Measurements from ENCODE around the gene GAP43. TPM values are rescaled to one million over a fixed set of nuclear protein-coding genes. Genes with fewer than 3 reads are reported as not detected.

The GAP43 gene
- total and polyA plus RNA-seq, 10 donors = 0.14 to 0.38 (median 0.20) TPM; not detected in 7

GRCh38 chr3:115680803-115681345 lies 57.6 kb downstream of the GAP43 start:
- no peak overlapping the region for H3K4me3 ChIP-seq
- no peaks in the 10 kb centered on the region for H3K36me3 ChIP-seq
- no peaks in the 10 kb centered on the region for H3K9me3 ChIP-seq
- H3K27ac ChIP-seq = no peak overlapping the region
- TF ChIP-seq, protein P1, sequence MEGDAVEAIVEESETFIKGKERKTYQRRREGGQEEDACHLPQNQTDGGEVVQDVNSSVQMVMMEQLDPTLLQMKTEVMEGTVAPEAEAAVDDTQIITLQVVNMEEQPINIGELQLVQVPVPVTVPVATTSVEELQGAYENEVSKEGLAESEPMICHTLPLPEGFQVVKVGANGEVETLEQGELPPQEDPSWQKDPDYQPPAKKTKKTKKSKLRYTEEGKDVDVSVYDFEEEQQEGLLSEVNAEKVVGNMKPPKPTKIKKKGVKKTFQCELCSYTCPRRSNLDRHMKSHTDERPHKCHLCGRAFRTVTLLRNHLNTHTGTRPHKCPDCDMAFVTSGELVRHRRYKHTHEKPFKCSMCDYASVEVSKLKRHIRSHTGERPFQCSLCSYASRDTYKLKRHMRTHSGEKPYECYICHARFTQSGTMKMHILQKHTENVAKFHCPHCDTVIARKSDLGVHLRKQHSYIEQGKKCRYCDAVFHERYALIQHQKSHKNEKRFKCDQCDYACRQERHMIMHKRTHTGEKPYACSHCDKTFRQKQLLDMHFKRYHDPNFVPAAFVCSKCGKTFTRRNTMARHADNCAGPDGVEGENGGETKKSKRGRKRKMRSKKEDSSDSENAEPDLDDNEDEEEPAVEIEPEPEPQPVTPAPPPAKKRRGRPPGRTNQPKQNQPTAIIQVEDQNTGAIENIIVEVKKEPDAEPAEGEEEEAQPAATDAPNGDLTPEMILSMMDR (IDR thresholded peaks at IDR 0.05 in 8 of 11, conservative IDR thresholded peaks at IDR 0.05 in 3 of 11) = no peak
- intact Hi-C loops (cut with DNase I; ENCODE audit: low total_unique reads) = no loop called here
- peaks cover 0 to 28% (median 0%) of the 10 kb centered on the region in 7 donors for H3K27me3 ChIP-seq (replicated peaks in 1 of 7)
- H3K4me1 ChIP-seq = no peaks in the 10 kb centered on the region
- DNase-seq = no peak
- WGBS, 5 donors = 5 to 14% (median 9%) methylated on average over 2 of the region's 2 CpGs

GRCh38 chr3:115681736-115682135 lies 58.4 kb downstream of the GAP43 start:
- intact Hi-C loops (cut with DNase I; ENCODE audit: low total_unique reads) = no loop called here
- no peak for DNase-seq
- no peaks in the 10 kb centered on the region for H3K9me3 ChIP-seq
- no peak overlapping the region for H3K4me3 ChIP-seq
- H3K36me3 ChIP-seq = no peaks in the 10 kb centered on the region
- H3K27ac ChIP-seq = no peak overlapping the region
- H3K27me3 ChIP-seq (replicated peaks in 1 of 7) = peaks cover 0 to 22% (median 0%) of the 10 kb centered on the region in 7 donors
- no peaks in the 10 kb centered on the region for H3K4me1 ChIP-seq
- TF ChIP-seq POLR2AphosphoS5 (IDR thresholded peaks at IDR 0.05) (no peak), POLR2A (IDR thresholded peaks at IDR 0.05) (no peak)
- TF ChIP-seq, protein P1 (IDR thresholded peaks at IDR 0.05 in 8 of 11, conservative IDR thresholded peaks at IDR 0.05 in 3 of 11) = no peak

DNA sequence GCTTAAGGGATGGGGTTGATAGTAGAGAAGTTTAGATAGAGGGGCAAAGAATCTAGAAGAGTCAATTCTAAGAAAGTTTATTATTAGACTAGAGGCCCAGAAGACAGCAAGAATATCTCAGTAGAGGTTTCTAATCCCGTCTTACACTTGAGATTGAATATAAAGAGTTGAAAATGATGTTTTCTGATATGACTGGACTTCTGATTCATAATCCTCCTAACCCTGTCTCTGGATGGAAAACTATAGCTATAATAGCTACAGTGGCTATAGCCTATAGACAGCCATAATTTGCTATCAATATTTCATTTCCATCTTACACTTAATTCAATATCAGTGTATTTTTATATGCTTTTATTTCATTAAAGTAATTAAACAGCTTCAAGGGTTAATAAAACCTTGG lies 60.0 kb downstream of the GAP43 start:
- Histone ChIP-seq H3K4me1 (no peaks in the 10 kb centered on the region), H3K9me3 (no peaks in the 10 kb centered on the region), H3K27me3 (replicated peaks in 1 of 7) (peaks cover 0 to 22% (median 0%) of the 10 kb centered on the region in 7 donors), H3K36me3 (no peaks in the 10 kb centered on the region), H3K4me3 (no peak overlapping the region), H3K27ac (no peak overlapping the region)
- intact Hi-C loops (cut with DNase I; ENCODE audit: low total_unique reads) = no loop called here
- 59 to 73% (median 64%) methylated on average over 1 of the region's 1 CpG for WGBS, 5 donors
- TF ChIP-seq, protein P1 (IDR thresholded peaks at IDR 0.05 in 8 of 11, conservative IDR thresholded peaks at IDR 0.05 in 3 of 11) = no peak
- no peak for TF ChIP-seq POLR2A (IDR thresholded peaks at IDR 0.05)
- TF ChIP-seq POLR2AphosphoS5 (IDR thresholded peaks at IDR 0.05) = no peak
- no peak for DNase-seq

DNA sequence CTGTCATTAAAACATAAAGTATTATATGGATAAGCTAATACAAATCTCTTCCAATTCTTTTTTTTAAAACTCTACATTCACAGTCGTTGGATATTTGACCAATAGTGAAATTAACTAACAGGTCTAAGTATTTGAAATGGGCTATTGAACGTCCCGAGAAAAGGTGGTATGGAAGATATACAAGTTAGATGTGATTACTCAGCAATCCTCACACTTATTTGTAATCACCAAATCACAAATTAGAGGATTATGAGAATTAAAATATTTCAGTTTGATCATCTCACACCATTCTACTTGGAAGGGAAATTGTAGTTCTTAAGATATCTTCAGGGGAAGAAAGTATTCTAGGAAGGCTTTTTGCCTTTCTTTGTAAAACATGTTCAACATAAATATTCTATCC lies 60.5 kb downstream of the GAP43 start:
- Histone ChIP-seq H3K36me3 (no peaks in the 10 kb centered on the region), H3K27me3 (replicated peaks in 1 of 7) (peaks cover 0 to 22% (median 0%) of the 10 kb centered on the region in 7 donors), H3K9me3 (no peaks in the 10 kb centered on the region), H3K4me3 (no peak overlapping the region), H3K4me1 (no peaks in the 10 kb centered on the region), H3K27ac (no peak overlapping the region)
- intact Hi-C loops (cut with DNase I; ENCODE audit: low total_unique reads) = no loop called here
- no peak for DNase-seq
- TF ChIP-seq POLR2AphosphoS5 (IDR thresholded peaks at IDR 0.05) = no peak
- TF ChIP-seq POLR2A (IDR thresholded peaks at IDR 0.05) = no peak
- TF ChIP-seq, protein P1 (IDR thresholded peaks at IDR 0.05 in 8 of 11, conservative IDR thresholded peaks at IDR 0.05 in 3 of 11) = no peak
- 80 to 93% (median 86%) methylated on average over 3 of the region's 3 CpGs for WGBS, 5 donors
